Stimulated activated CD4-positive, alpha-beta T cell treated with anti-CD3 and anti-CD28 coated beads, Interleukin-4, amount 100 ng/mL, for 1 hour (primary cell): Measurements from ENCODE around the gene GARRE1.

Source experiments
- DNase-seq: peaks from one replicate; pipeline ENCODE4 v3.0.0-alpha.2; 2020

GARRE1 gene

GRCh38 chr19:34298891-34299520, 44.7 kb downstream of the GARRE1 start:
- DNase-seq = no peak

- DNase-seq = no peak
Measured at GRCh38 chr19:34299576-34299975, 45.2 kb downstream of the GARRE1 start.

DNA sequence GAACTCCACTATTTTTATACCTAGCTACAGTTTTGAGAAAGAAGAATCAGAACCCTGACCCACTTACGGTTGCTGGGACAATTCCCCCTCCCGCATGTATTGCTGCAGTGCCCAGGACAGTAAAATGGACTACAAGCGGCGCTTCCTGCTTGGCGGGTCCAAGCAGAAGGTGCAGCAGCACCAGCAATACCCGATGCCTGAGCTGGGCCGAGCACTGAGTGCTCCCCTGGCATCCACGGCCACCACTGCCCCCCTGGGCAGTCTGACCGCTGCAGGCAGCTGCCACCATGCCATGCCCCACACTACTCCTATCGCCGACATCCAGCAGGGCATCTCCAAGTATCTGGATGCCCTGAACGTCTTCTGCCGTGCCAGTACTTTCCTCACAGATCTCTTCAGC, 46.0 kb downstream of the GARRE1 start:
- DNase-seq = no peak

GRCh38 chr19:34300962-34301361, 46.6 kb downstream of the GARRE1 start:
- DNase-seq = no peak
